SIG-M5 (cell line): ENCODE measurements around the gene MBD6.

ENCODE experiments used
- DNase-seq: peaks from one replicate; lab custom pipeline; 2025; lab: John Stamatoyannopoulos, UW

MBD6 gene

DNA sequence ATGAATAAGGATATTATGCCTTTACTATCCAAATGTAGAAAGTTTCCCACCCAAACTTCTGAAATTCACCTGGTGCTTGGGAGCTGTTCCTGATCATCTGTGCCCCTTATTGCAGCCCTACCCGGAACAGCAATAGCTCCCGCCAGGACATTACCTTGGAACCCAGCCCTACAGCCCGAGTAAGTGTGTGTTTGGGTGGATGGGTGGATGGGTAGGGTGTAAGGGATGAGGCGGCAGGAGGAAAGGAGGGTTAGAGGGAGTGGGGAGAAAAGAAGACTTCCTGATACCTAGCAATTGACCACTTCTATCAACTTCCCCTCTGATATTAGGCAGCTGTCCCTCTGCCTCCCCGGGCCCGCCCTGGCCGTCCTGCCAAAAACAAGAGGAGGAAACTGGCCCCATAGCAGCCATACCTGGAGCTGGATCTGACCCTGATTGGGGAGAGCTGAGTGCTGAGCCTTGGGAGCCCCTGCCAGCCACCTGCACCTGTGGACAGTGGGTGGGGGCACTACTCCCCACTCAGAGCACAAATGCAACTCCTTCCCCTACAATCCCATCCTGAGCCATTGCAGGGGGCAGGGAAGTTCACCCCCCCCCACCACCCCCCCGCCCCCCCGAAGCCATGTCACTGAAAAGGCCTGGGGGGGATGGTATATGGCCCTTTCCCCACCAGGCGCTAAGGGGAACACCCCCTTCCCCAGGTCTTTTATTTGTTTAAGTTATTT lies 6.4 kb downstream of the MBD6 start:
- no peak for DNase-seq

DNA sequence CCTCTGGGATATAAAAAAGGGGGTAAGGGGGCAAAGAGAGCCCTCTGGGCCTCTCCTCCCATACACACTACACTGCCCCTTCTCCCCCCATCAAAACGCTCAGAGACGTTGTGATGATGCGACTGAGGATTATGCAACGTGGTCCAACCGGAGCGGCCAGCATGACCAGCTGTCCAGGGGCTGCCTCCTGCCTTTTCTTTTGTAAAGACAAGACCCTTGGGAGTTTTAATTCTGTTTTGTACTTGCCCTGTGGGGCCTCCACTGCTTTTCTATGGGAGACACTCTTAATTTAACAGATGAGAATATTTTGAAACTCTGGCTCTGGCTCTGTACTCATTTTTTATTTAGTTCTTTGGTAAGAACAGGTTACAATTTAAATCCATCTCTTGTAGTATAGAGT lies 7.2 kb downstream of the MBD6 start:
- no peak for DNase-seq

DNA sequence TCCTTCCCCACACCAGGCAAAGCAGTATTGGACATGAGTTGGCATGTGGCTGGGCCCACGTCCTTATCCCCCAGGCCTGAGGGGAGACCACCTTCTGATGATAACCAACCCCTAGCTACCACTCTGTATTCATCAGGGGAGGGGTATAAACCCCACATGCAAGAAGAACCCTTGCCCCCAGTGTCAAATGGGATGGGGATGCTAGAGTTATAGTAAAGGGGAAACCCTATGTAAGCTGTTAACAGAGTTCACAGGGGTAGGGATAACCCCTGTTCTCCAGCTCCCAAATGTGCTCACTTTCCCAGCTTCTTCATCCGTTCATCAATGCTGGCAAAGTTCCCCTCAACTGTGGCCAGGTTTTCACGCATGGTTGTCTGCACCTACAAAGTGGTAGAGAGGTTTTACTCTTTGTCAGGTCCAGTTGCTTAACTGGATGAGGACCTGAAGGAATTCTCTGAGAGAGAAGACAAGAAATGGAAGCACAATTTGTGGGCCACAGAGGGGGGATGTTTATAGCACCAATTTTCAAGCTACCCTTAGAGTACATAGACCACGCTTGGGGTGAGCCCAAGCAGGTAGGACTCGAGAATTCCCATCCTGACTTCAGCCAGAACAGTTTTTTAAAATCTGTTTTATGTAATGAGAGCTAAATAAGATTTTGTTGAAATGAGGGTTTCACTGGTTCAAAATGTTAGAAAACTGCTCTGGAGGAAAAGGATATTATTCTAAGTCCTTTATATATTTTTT lies 7.9 kb downstream of the MBD6 start:
- no peak for DNase-seq

DNA sequence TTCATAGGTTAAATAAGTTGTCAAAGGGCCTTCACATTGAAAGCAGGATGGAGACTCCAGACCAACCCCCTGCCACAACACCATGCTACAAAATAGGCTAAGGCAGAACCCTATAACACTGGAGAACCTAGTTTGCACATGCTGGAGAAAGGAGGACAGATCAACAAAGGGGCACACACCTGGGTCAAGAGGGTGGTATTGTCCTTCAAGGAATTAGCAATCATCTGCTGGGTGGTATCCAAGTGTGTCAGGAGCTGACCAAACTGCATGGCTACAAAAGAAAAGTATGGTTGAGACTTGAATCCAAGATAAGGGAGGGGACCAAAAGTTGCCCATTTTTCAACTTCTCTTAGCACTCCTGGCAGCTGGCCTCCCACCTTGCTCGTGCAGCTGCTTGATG lies 9.2 kb downstream of the MBD6 start:
- DNase-seq = no peak

DNA sequence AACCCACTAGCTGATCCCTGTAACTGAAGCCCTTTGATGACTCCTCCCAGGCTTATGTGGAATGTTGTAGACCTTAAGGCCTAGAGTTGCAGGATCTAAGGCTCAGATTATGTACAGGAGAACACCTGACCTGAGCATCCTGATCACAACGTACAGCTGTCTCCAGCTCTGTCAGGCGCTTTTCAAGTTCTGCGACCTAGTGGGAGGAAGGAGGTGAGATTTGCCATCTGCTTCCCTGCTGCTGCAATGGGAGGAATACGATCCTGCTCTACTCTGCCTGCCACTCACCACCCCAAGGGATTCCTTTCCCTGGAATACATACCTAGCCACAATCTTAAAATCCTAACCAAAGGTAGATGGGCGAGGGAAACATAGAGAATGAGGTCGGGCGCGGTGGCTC lies 10.5 kb downstream of the MBD6 start:
- no peak for DNase-seq

DNA sequence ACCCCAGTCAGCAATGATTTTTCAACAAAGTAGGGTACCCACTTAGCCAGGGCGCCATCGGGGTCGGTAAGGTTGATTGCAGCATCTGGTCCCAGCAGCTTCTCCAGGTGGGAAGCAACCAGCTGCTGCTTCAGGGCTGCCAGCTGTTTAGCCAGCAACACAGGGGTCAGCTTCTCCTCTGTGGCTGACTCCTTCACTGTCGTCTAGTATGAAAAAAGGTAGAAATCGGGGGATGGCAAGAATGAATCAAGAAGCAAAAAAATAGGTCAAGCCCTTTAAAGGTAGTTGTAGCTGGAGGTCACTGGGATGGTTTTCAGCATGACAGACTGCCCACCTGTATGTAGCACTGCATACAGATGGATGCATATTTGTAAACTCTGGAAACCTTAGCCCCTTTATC lies 11.6 kb downstream of the MBD6 start:
- DNase-seq = no peak

DNA sequence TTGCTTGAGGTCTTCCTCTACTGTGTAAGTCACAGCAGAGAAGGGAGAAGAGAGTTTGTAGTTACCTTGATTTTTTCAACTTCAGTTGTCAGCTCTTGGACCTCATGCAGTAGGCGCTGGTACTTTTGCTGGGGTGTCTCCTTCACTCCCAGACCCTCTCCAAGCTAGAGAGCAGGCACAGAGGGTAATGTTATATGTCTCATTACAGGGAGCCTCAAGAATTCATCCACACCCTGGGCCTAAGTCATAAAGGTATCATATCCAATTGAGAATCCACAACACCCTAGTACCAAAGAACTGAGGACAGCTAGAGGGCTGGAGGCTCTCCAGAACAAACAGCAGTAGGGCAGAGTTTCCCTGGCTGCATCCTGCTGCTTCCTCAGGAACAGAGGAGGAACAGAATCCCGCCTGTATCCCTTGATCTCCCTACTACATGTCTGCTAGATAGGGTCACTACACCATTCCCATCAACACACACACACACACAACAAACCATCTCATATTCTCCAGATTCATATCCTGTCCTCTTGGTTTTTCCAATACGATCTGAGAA lies 12.4 kb downstream of the MBD6 start:
- DNase-seq = no peak

DNA sequence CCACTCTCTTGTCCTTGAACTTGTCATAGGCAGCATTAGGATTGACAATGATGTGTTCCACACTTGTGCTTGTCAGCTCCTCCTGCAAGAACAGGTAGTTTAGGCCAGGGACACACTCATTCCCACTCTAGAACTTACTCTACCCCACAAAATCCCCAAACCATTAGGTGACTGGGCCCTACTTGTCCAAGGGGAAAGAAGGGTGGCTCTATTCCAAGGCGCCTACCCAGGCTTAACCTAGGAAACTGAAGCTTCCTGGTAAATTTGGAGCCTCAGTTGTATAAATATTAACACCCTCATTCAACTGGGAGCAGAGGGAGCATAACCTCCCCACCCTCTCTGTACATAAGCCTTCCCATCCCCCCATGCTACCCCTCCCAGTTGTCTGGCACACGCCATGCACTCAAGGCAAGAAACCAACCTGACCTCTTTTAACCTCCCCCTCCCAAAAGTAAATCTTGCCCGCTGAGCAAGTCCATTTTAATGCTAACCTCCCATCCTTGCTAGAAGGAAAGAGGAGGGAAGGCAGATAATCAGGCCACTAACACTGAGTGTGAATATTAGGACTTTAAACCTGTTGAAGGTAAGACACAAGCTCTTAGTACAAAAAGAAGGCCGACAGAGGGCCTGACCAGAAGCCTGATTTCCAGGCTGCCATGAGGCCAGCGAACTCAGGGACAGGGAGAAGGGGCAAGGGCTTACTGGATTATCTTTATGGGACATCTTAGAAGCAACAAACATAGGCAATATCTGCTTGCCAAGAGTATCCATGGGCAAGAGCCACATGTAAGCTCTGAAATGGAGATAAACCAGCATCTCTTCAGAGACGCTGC lies 13.4 kb downstream of the MBD6 start:
- DNase-seq = no peak

DNA sequence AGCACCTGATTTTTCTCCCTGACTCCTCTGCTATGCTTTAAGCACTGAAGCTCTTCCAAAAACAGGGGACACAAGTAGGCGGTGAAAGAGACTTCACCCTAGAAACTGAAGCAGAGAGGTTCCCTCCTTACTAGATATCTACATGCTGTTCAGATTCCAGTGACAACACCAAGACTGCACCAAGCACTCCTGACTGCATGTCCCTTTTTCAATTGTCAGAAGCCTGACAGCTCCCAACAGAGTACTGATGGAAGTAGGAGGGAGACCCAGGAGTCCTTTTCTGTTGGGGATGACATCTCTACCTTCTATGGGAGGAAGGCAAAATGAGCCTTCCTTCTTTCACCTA lies 13.9 kb downstream of the MBD6 start:
- no peak for DNase-seq

DNA sequence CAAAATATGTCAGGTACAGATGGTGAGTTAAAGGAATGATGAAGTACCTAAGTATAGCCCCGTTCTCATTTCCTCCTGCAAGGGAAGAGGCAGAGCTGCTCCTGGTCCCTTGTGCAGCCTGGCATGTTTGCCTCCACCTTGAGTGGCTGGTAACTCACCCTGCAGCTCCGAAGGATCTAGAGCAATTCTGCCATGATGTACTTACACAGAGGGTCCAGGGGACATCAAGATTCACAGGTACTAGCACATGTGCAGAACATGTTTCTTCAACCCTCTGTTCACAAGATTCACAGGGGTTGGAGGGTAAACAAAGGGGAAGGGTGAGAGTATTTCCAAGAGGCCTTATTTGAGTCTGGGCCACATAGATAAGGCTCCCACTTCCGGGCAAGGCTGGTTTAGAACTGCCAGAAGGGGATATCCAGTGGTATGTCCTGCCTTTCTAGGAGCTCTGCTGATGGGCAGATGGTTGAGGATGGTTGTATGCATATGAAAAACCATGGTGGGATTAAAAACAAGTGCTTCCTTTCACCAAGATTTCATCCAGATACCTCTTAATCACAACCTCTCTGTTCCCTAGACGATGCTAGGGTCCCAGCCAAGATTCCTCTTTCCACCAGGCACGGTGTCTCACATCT lies 16.6 kb downstream of the MBD6 start:
- DNase-seq = no peak

DNA sequence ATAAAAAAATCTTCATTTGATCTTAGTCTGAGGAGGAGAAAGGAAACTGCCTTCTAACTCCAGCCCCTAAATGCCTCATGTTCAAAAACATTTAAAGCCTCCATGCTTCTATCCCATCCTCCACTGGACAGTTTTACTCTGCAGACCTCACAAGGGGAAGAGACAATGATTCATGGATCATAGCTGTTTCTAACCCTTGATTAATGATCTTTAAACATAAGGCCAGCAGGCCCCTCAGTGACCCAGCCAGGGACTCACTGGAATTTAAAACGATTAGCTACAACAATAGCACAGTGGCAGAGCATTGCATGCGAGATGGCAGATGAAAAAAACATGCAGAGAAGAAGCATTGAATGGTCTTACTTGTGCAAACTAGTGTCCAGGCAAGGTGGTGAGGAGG lies 18.4 kb downstream of the MBD6 start:
- DNase-seq = no peak

DNA sequence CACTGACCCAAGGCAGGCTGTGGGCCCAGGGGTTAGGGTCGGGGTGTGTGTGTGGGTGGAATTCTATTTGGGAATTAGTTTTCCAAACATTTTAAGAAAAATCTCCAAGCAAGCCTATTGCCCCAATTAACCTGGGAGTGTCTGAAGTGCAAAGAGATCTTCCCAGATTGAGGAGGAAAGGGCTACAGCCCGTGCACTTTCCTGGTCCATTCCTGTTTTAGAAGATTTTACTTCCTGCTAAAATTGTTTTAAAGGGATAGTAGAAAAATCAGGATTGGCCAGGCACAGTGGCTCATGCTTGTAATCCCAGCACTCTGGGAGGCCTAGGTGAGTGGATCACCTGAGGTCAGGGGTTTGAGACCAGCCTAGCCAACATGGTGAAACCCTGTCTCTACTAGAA lies 19.1 kb downstream of the MBD6 start:
- DNase-seq = no peak

DNA sequence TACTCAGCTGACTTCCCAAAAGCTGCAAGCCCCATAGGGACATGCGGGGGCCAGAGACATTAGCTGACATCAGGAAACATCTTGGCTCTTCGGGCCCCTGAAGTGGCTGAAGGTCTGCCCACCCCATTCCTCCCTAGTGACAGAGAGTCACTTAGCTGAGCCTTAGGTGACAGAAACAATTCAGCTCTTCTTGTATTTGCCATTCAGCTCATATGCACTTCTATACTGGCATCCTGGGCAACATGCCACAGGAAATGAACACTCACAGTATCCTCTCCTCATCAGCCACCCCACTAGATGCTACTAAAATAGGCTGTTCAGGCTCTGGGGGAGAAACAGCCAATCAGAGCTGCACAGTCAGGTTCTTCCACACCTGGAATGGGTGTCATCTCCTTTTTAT lies 21.0 kb downstream of the MBD6 start:
- DNase-seq = no peak

DNA sequence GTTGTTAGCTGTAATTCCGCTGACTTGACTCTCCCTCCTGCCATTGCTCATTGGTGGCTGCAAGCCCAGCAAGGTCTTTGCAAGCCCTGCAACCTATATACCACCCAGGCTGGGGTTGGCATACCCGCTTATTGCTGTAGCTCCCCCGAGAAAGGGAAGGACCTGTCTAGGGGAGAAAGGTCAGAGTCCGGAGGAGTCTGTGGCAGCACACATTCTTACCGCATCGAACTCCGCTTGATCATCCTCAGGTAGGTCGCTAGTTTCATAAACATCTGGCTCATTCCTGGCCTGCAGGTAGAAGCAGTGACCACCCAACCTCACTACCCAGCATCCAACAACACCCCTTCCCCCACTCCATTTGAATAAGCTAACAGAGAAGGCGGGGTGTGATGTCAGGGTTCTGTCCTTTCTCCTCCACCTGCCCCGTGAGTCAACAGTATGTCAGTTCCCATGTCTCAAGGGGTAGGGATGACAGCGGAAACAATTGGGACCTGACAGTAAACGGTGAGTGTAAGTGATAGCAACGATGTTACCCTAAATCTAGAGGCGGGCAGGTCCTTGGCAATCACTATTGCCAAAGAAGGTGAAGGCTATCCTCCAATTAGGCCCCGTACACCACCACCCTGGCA lies 23.3 kb downstream of the MBD6 start:
- DNase-seq = no peak

DNA sequence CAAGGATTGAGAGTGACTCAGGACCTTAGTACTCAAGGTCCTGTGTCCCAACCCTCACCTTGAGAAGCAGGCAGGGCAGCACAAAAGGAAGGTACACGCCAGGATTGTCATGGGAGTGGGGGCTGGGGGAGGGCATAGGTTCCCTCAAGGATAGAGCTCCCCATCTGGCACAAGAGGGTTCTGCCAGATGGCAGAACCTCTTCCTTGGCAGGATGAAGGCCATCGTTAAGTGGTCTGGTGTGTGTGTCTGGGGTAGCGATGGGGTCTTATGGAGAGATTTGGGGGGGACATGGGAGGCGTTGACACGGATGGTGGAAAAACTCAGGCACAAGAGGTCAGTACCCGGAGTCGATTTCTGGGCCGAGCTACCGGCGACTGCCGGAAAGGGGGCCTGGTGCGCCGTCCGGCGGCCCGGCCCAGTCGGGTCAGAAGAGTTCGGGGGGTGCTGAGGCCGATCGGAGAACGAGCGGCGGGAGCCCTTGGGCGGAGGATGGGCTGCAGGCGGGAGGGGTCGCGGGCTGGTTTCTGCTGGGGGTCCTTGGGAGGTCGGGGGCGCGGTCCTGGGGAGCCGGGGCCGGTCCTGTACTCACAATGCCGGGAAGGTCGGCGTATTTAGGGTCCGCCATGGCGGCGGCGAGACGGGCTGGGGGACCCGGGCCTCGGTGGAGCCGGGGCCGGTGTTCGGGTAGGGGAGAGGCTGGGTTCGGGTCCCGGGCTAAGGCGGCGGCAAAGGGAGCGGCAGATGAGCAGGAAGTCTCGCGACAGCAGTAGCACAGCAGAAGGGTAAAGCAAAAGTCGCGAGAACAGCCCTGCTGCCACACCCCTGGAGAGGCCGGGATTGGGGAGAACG lies 24.0 kb downstream of the MBD6 start, which contains the start of gene DCTN2:
Gene DCTN2, minus strand, starts transcription at position 755 of the 850 bp plus-strand sequence. Its CDS starts 129 bp downstream, at position 626.
- peak; percentile 95 for DNase-seq

DNA sequence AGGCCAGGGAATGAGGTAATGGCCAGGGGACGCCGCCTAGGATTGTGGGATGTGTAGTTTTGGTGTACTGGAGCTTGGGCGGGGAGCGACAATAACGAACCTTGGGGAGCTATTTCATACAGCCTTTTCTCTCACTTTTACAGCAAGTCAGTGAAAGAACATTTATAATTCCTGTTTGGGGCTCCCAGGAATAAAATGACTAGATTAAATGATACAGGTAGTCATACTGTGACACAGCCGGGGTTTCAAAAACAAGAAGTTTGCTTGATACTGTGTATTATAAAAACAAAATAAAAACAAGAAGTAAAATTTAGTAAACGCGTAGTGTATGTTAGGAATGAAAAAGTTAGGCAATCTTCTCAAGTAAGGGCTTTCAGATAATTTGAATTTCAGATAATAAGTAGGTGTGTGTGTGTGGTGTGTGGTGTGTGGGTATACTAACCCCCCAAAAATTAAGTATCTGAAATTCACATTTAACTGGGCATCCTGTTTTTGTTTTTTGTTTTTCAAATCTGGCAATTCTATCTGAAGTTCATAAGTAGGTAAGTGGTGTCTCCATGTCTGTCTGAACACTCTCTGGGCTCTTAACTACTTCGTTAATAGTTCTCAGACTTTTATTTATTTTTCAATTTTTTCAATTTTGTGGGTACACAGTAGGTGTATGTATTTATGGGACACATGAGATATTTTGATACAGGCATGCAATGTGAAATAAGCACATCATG lies 24.8 kb downstream of the MBD6 start:
- DNase-seq = no peak

DNA sequence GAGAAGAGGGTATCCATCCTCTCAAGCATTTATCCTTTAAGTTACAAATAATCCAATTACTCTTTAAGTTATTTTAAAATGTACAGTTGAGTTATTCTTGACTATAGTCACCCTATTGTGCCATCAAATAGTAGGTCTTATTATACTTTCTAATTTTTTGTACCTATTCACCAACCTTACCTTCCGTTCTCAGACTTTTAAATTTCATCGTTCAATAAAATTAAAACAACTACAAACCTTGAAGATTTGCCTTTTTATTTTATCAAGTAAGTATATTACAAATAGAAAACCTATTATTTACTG lies 25.3 kb downstream of the MBD6 start:
- DNase-seq = no peak

DNA sequence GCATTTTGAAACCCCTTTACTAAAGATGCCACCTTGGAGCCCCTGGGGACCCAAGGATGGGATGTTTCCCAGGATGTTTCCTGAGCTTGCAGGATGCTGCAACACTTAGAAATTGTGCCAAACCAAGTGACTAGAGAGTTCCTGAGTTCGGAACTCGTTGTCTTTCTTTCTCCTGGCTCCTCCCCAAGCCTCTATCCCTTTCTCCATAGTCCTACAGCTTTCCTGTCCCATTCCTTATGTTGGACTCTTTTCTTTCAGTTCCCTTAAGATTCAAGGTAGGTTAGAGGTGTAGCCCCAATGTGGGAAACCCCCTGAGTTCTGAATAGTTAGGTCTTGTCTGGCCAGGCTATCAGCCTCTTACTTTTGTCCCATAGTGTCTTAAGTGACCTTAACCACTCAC lies 25.9 kb downstream of the MBD6 start:
- DNase-seq = no peak

DNA sequence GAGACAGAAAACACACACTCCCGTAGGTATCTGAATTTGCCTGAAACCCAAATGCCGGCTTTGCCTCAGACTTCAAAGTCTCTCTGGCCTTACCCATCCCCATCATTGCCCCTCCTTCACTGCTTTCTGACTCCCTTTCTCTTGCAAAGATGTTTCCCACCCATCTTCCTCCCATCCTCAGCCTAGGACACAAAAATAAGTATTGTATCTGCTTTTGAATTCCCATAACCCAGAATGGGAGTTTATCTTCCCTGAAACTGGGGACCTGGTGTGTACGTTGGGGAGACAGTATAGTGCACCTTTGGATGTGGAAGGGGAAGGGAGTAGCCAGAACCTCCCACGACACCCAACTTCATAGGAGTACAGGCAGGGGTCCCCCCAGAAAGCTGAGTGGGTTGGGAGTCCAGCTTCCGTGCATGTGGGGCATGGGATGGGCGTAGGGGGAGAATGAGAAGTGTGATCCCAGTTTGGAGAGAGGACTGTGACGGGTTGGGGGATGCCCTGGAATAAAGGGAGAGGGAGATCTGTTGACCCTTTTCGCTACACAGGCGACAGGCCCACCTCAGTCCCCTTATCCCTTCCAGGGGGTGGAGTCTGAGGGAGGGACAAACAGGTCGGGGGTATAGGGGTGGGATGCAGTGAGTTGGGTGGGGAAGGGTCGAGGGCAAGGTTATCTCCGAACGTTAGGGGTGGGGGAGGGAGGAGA lies 26.7 kb downstream of the MBD6 start:
- no peak for DNase-seq
